Gastroesophageal sphincter (tissue), 3 donors: ENCODE data around the gene BCL2L11.

ENCODE experiments used
- POLR2A ChIP-seq, 2 donors: fragments of 450-650 bp; IDR thresholded peaks; one replicate each; pipeline ENCODE4 v1.6.1; 2017; ENCODE audit warnings: antibody characterized with exemption in 2 of 2, mild to moderate bottlenecking in 2 of 2, moderate library complexity in 1 of 2
- TF ChIP-seq, protein P1 (sequence below), 4 experiments: fragments of 200-600 bp in 2 of 4; fragments of 450-650 bp in 2 of 4; sonication (generic) in 1 of 4; IDR thresholded peaks; one replicate each; pipeline ENCODE4 v1.5.1; 2017 to 2019; ENCODE audit warnings: antibody characterized with exemption in 4 of 4, mild to moderate bottlenecking in 2 of 4, moderate library complexity in 2 of 4

DNA sequence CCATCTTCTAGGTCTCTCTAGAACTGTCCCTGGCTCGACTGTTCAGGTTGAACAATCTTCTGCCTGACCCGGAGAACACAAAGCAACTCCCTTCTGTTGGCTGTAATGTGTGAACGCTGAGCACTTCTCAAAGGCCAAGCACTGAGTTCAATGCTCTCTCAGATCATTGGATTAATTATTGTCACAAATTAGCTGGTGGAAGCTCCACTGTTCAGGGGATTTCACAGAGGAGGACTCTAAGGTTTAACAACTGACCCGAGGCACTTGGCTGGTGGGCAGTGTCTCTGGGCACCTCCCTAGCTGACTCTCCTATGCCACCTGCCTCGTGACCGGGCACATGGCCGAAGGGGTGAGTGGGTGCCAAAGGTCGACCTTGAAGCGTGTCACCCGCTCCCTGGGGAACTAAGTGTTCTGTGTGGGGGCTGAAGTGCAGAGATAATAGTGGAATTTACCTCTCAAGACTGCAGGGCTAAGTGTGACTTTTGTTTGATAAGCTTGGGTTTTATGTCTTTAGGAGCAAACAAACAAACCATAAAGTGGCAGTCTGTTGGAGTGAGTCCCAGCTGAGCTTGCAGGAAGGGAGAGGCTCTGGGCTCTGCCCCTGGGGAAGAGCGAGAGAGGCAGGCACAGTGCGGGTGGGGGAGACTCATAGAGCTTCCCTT is 64.8 kb downstream of the BCL2L11 start:
- TF ChIP-seq, protein P1, sequence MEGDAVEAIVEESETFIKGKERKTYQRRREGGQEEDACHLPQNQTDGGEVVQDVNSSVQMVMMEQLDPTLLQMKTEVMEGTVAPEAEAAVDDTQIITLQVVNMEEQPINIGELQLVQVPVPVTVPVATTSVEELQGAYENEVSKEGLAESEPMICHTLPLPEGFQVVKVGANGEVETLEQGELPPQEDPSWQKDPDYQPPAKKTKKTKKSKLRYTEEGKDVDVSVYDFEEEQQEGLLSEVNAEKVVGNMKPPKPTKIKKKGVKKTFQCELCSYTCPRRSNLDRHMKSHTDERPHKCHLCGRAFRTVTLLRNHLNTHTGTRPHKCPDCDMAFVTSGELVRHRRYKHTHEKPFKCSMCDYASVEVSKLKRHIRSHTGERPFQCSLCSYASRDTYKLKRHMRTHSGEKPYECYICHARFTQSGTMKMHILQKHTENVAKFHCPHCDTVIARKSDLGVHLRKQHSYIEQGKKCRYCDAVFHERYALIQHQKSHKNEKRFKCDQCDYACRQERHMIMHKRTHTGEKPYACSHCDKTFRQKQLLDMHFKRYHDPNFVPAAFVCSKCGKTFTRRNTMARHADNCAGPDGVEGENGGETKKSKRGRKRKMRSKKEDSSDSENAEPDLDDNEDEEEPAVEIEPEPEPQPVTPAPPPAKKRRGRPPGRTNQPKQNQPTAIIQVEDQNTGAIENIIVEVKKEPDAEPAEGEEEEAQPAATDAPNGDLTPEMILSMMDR (IDR thresholded peaks at IDR 0.05) = no peak
- TF ChIP-seq POLR2A (IDR thresholded peaks at IDR 0.05) = no peak
